HepG2 (cell line): ENCODE results near the gene RAC2. TPM values are rescaled to one million over a fixed set of nuclear protein-coding genes. Genes with fewer than 3 reads are reported as not detected.

Experiments used
- ATAC-seq: fragments of 200-7000 bp; cut with Tn5 transposase; 3 replicates; pipeline ENCODE4 v1.9.1; 2020; ENCODE audit warnings: mild to moderate bottlenecking, moderate library complexity
- BruUV-seq: library from RNA; stranded (reverse); fragments of 400-500 nt; replicated peaks from 2 replicates; lab custom pipeline; 2021; lab: Mats Ljungman, UMichigan
- CTCF ChIA-PET: fragments of 300-600 bp; formaldehyde crosslinking; extraction: SDS; loops from one replicate; lab custom pipeline; 2021; ENCODE audit warnings: low total read pairs, inconsistent platforms, low intra/inter-chr PET ratio; lab: Yijun Ruan, JAX
- POLR2A ChIA-PET: fragments of 350-600 bp; sonication (Branson Sonifier 250); formaldehyde crosslinking; loops from one replicate; lab custom pipeline; 2020; ENCODE audit warnings: antibody characterized with exemption, inconsistent platforms; lab: Yijun Ruan, JAX
- DNase-seq: peaks from one replicate; pipeline ENCODE4 v3.0.0-alpha.2; 2015; ENCODE audit warnings: low spot score
- FAIRE-seq: peaks from 3 replicates; lab custom pipeline; 2011; peaks lifted over from hg19 to GRCh38; lab: Jason Lieb, UNC
- H2AFZ ChIP-seq: one replicate; pipeline ENCODE4 v1.6.1; 2011; ENCODE audit warnings: low read length, inconsistent platforms
- H3K27ac ChIP-seq: fragments of 300-600 bp; 3 replicates; pipeline ENCODE4 v1.8.0; 2011; ENCODE audit warnings: mixed run types, mild to moderate bottlenecking, mixed read lengths, low read length, inconsistent platforms; ENCODE audit not compliant: insufficient read depth; ENCODE audit errors: extremely low read length
- H3K27me3 ChIP-seq, 2 experiments: fragments of 200-600 bp in 1 of 2; 2 replicates in 1 of 2; 3 replicates in 1 of 2; pipeline versions ENCODE4 v1.6.0 to v1.8.0; 2011; ENCODE audit warnings: low read length in 2 of 2, mild to moderate bottlenecking in 2 of 2, moderate library complexity in 2 of 2, inconsistent platforms in 1 of 2; ENCODE audit not compliant: insufficient read depth in 2 of 2, control insufficient read depth in 1 of 2
- H3K36me3 ChIP-seq, 2 experiments: fragments of 200-600 bp in 1 of 2; replicated peaks in 1 of 2; 2 replicates in 1 of 2; 3 replicates in 1 of 2; pipeline versions ENCODE4 v1.5.1 to v1.8.0; 2011; ENCODE audit warnings: low read length in 2 of 2, inconsistent platforms in 1 of 2; ENCODE audit not compliant: insufficient read depth in 2 of 2, control insufficient read depth in 1 of 2
- H3K4me1 ChIP-seq: 2 replicates; pipeline ENCODE4 v1.5.1; 2012; ENCODE audit warnings: low read length, inconsistent platforms; ENCODE audit not compliant: insufficient read depth
- H3K4me2 ChIP-seq: 2 replicates; pipeline ENCODE4 v1.6.0; 2011; ENCODE audit warnings: low read depth, low read length, inconsistent platforms
- H3K4me3 ChIP-seq, 3 experiments: fragments of 200-600 bp in 1 of 3; sonication (generic), shearing (Covaris generic) in 1 of 3; replicated peaks in 1 of 3; 2 replicates each; pipeline ENCODE4 v1.5.1; 2011 to 2016; ENCODE audit warnings: low read length in 3 of 3, inconsistent platforms in 2 of 3, low read depth in 2 of 3, mild to moderate bottlenecking in 2 of 3, control low read depth in 1 of 3, mixed read lengths in 1 of 3; ENCODE audit not compliant: insufficient read depth in 1 of 3
- H3K79me2 ChIP-seq: one replicate; pipeline ENCODE4 v1.6.1; 2011; ENCODE audit warnings: low read length, inconsistent platforms; ENCODE audit not compliant: insufficient read depth
- H3K9ac ChIP-seq: 2 replicates; pipeline ENCODE4 v1.6.0; 2011; ENCODE audit warnings: mild to moderate bottlenecking, low read depth, low read length, inconsistent platforms; ENCODE audit not compliant: insufficient read depth
- H3K9me3 ChIP-seq: 2 replicates; pipeline ENCODE4 v1.5.1; 2012; ENCODE audit warnings: mild to moderate bottlenecking, low read length
- H4K20me1 ChIP-seq: 2 replicates; pipeline ENCODE4 v1.6.0; 2011; ENCODE audit warnings: inconsistent platforms, mild to moderate bottlenecking, low read length, moderate library complexity; ENCODE audit not compliant: insufficient read depth
- FOSL2 ChIP-seq: sonication (generic); formaldehyde crosslinking; IDR thresholded peaks from 2 replicates; pipeline ENCODE4 v1.4.0; 2020; ENCODE audit warnings: missing genetic modification reagents
- HNF4G ChIP-seq, 2 experiments: sonication (generic) in 1 of 2; formaldehyde crosslinking in 1 of 2; IDR thresholded peaks; 2 replicates each; pipeline versions ENCODE4 v1.4.0 to v1.6.1; 2011 to 2020; ENCODE audit warnings: borderline replicate concordance in 2 of 2, low read depth in 2 of 2, mild to moderate bottlenecking in 2 of 2, low read length in 1 of 2, missing genetic modification reagents in 1 of 2, moderate library complexity in 1 of 2
- HOXA9 ChIP-seq: sonication (generic); formaldehyde crosslinking; IDR thresholded peaks from 2 replicates; pipeline ENCODE4 v1.8.1; 2022; ENCODE audit warnings: missing genetic modification reagents, mild to moderate bottlenecking, moderate library complexity, borderline replicate concordance
- KAT8 ChIP-seq: IDR thresholded peaks from 2 replicates; pipeline ENCODE4 v1.6.1; 2016; ENCODE audit warnings: missing genetic modification reagents, missing compliant biosample characterization
- NR2F1 ChIP-seq, 2 experiments: fragments of 450-650 bp in 1 of 2; formaldehyde crosslinking in 1 of 2; IDR thresholded peaks; 2 replicates each; pipeline versions ENCODE4 v1.5.0 to v1.6.1; 2016 to 2020; ENCODE audit warnings: mild to moderate bottlenecking in 1 of 2, missing compliant biosample characterization in 1 of 2, missing genetic modification reagents in 1 of 2, moderate library complexity in 1 of 2
- PHB2 ChIP-seq: fragments of 450-650 bp; IDR thresholded peaks from 2 replicates; pipeline ENCODE4 v1.6.1; 2018; ENCODE audit not compliant: partially characterized antibody
- RCOR2 ChIP-seq: IDR thresholded peaks from 2 replicates; pipeline ENCODE4 v1.6.1; 2016; ENCODE audit warnings: missing biosample characterization, missing genetic modification reagents
- SP140L ChIP-seq: sonication (generic); formaldehyde crosslinking; IDR thresholded peaks from 2 replicates; pipeline ENCODE4 v1.4.0; 2020; ENCODE audit warnings: missing genetic modification reagents, borderline replicate concordance
- SP2 ChIP-seq: sonication (generic); formaldehyde crosslinking; IDR thresholded peaks from 2 replicates; pipeline ENCODE4 v1.5.1; 2020; ENCODE audit warnings: mild to moderate bottlenecking, missing genetic modification reagents
- SRSF9 ChIP-seq: fragments of 200-400 bp; formaldehyde crosslinking; IDR thresholded peaks from 2 replicates; pipeline ENCODE4 v1.6.1; 2018; ENCODE audit warnings: borderline replicate concordance, mild to moderate bottlenecking, low read depth, low read length; ENCODE audit not compliant: insufficient read depth, poor library complexity, severe bottlenecking
- TBX3 ChIP-seq: fragments of 450-650 bp; IDR thresholded peaks from 2 replicates; pipeline ENCODE4 v1.6.1; 2017; ENCODE audit warnings: antibody characterized with exemption, mild to moderate bottlenecking, inconsistent platforms, borderline replicate concordance
- ZNF329 ChIP-seq: sonication (generic); formaldehyde crosslinking; IDR thresholded peaks from 2 replicates; pipeline ENCODE4 v1.9.0; 2021; ENCODE audit warnings: low read depth, mild to moderate bottlenecking, missing genetic modification reagents
- ZNF562 ChIP-seq: sonication (generic); formaldehyde crosslinking; IDR thresholded peaks from 2 replicates; pipeline ENCODE4 v1.8.0; 2022; ENCODE audit warnings: missing genetic modification reagents, borderline replicate concordance
- ZNF644 ChIP-seq: IDR thresholded peaks from 2 replicates; pipeline ENCODE4 v1.6.1; 2016; ENCODE audit warnings: low read depth
- ZSCAN21 ChIP-seq: sonication (generic); formaldehyde crosslinking; IDR thresholded peaks from 2 replicates; pipeline ENCODE4 v1.8.0; 2022; ENCODE audit warnings: mild to moderate bottlenecking, missing genetic modification reagents, moderate library complexity, borderline replicate concordance
- WGBS: methylation state at CpG from one replicate; pipeline ENCODE4 v1.1.6; 2017; ENCODE audit warnings: low lambda C conversion rate; 5-methylcytosine and 5-hydroxymethylcytosine counted together
- in situ Hi-C: cut with HindIII; loops from 2 replicates; pipeline ENCODE4 v1.10.0; 2017; ENCODE audit warnings: low pct_unique_long_range_greater_than_20kb; ENCODE audit not compliant: extremely low pct_ligation_motif_present
- intact Hi-C: fragments of 100-400 bp; cut with micrococcal nuclease; formaldehyde crosslinking; loops from one replicate; pipeline ENCODE4 v1.10.0; 2022; ENCODE audit not compliant: unreplicated experiment
- polyA plus RNA-seq, 8 experiments: library from polyadenylated mRNA; depleted of rRNA in 3 of 8; stranded (reverse) in 7 of 8; unstranded in 1 of 8; fragments of >200 nt; fragmentation: Illumina TruSeq in 4 of 8; extraction: Trizol in 4 of 8; gene quantifications; 2 replicates each; pipeline versions ENCODE4 v1.2.1 to v1.2.3, GENCODE V29; 2011 to 2016; ENCODE audit warnings: low read depth in 4 of 8, missing spikeins in 1 of 8, mixed read lengths in 1 of 8; ENCODE audit not compliant: insufficient read depth in 1 of 8
- total RNA-seq, 5 experiments: library from RNA; depleted of rRNA; stranded (reverse); fragments of >200 nt; fragmentation: Illumina TruSeq; extraction: Trizol; gene quantifications; 2 replicates each; pipeline ENCODE4 v1.2.3, GENCODE V29; 2016; ENCODE audit warnings: low read depth in 1 of 5

RAC2 gene
- total and polyA plus RNA-seq, 2 of the 13 experiments (the other 11 are each of a cell fraction or from before 2014, with no cell fraction given) = 0.73 TPM; not detected in 1

DNA sequence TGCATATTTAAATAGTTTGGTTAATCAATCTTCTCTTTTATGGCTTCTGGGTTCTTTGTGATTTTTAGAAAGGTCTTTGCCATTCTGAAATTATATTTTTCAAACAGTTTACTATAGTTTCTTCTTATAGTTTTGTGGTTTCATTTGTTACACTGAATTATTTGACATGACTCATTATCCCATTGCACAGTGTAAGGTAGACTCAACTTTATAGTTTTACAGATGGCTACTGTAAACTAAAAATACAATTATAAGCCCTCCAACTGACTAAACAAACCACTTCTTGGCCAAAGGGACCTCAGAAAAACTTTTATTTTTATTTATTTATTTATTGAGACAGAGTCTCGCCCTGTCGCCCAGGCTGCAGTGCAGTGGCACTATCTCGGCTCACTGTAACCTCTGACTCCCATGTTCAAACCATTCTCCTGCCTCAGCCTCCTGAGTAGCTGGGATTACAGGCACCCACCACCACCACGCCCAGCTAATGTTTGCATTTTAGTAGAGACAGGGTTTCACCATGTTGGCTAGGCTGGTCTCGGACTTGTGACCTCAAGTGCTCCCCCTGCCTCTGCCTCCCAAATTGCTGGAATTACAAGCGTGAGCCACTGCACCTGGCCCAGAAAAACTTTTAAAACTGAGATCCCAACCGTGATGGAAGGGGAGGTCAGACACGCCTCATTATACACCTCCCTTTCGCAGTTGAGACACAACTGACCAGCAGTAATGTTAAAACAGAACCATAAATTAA lies 14.1 kb upstream of the RAC2 start:
- FAIRE-seq (no peak), ATAC-seq (no peak), DNase-seq (no peak)
- Histone ChIP-seq H3K79me2 (no peaks in the 10 kb centered on the region), H2AFZ (no peak overlapping the region), H3K27ac (no peak overlapping the region), H3K9ac (no peak overlapping the region), H3K27me3 (peaks cover 0 to 16% of the 10 kb centered on the region in 2 experiments; a peak in 3 of 5 replicates), H3K4me3 (no peak overlapping the region), H3K36me3 (no peaks in the 10 kb centered on the region), H3K4me1 (no peaks in the 10 kb centered on the region), H3K9me3 (no peaks in the 10 kb centered on the region), H3K4me2 (no peak overlapping the region), H4K20me1 (no peaks in the 10 kb centered on the region)
- intact Hi-C loops = no loop called here
- ChIA-PET POLR2A (no interaction called here), CTCF (no interaction called here)
- BruUV-seq = no TSS peak
- WGBS = 43% methylated on average over 9 of the region's 9 CpGs
- no peak for TF ChIP-seq ZNF644 (CRISPR knock-in tag)
- no peak for TF ChIP-seq RCOR2
- TF ChIP-seq SP2 (CRISPR knock-in tag) = no peak
- in situ Hi-C loops = no loop called here

DNA sequence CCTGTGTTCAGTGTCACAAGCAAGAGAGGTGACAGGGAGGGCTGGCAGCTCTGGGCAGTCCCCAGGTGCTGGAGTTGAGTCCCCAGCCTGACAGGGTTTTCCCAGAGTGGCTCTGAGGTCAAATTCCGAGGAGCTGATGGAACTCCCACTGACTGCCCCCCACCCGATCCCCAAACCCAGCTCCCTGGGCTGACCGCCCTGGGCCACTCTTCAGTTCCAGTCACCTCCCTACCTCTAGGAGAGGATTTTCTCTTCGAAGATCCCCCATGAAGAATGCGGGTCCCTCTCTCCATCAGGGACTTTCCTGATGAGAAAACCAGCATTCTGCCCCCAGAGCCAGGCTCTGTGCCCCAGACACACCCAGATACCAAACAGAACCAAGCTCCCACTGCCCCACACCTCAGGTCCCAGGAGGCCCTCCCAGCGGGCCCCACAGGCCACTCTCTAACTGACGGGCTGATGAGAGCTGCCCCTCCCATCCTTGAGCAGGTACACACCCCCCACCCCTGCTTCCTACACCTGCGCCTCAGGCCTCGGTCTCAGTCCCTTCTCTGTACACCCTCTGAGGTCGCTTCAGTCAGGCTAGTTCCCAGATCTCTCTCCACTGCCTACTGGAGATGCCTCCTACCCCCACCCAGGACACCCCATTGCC lies 12.1 kb upstream of the RAC2 start:
- Histone ChIP-seq H3K36me3 (no peaks in the 10 kb centered on the region), H3K4me3 (no peak overlapping the region), H3K27me3 (peaks cover 0 to 11% of the 10 kb centered on the region in 2 experiments; a peak in 3 of 5 replicates), H3K9me3 (no peaks in the 10 kb centered on the region), H3K4me2 (no peak overlapping the region), H3K79me2 (no peaks in the 10 kb centered on the region), H3K27ac (no peak overlapping the region), H4K20me1 (no peaks in the 10 kb centered on the region), H3K9ac (no peak overlapping the region), H3K4me1 (no peaks in the 10 kb centered on the region), H2AFZ (no peak overlapping the region)
- ChIA-PET POLR2A (no interaction called here), CTCF (no interaction called here)
- no peak for DNase-seq
- BruUV-seq = no TSS peak
- intact Hi-C loops = no loop called here
- no peak for ATAC-seq
- no peak for FAIRE-seq
- 4% methylated on average over 7 of the region's 10 CpGs for WGBS
- in situ Hi-C loops = no loop called here
- TF ChIP-seq SP140L (CRISPR knock-in tag) = no peak
- no peak for TF ChIP-seq HOXA9 (CRISPR knock-in tag)
- TF ChIP-seq SRSF9 = no peak
- no peak for TF ChIP-seq PHB2
- TF ChIP-seq ZNF562 (CRISPR knock-in tag) = no peak
- no peak for TF ChIP-seq NR2F1 (CRISPR knock-in tag; IDR thresholded peaks at IDR 0.05)
- no peak for TF ChIP-seq FOSL2 (CRISPR knock-in tag)
- TF ChIP-seq HNF4G (IDR thresholded peaks at IDR 0.05; ENCODE audit: borderline replicate concordance, low read depth, low read length) = no peak
- no peak for TF ChIP-seq HNF4G (CRISPR knock-in tag; IDR thresholded peaks at IDR 0.05; ENCODE audit: borderline replicate concordance, low read depth)
- TF ChIP-seq TBX3 = no peak
- TF ChIP-seq KAT8 = no peak
- TF ChIP-seq ZNF329 (CRISPR knock-in tag) = no peak
- TF ChIP-seq ZSCAN21 = no peak
